ENCODE results near the gene KIAA0753. TPM values are rescaled to one million over a fixed set of nuclear protein-coding genes. Genes with fewer than 3 reads are reported as not detected.

KIAA0753 gene
- polyA plus RNA-seq, 1 of the 3 experiments (the other 2 are of a cell fraction), result 7.2 TPM

DNA sequence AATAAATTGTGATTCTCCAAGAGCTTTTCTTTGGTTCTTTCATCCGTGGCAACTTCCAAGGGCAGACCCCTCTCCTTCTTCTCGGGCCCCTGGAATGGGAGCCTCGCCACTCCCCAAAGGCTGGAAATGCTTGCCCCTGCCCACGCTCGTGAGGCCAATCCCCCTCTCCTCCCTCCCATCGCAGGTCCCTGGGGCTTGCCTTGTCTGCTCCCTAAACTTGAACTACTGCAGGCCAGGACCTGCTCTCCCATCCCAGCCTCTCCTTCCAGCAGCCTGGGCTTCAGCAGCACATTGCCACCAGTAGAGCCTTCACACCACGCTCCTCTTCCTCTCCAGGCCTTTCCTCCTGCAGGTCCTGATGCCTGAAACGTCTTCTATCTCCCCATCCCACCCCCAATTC is 95.2 kb downstream of the KIAA0753 start:
- H3K4me2 ChIP-seq, result no peak overlapping the region
- H3K36me3 ChIP-seq (replicated peaks in 1 of 2; ENCODE audit: control insufficient read depth in 1 of 2, insufficient read depth in 2 of 2, low read length in 1 of 2), result no peaks in the 10 kb centered on the region
- no peaks in the 10 kb centered on the region for H3K27me3 ChIP-seq (ENCODE audit: insufficient read depth)
- H4K20me1 ChIP-seq (ENCODE audit: insufficient read depth), result no peaks in the 10 kb centered on the region
- DNase-seq, result no peak
- ChIA-PET POLR2A (no interaction called here), CTCF (no interaction called here)
- no peaks in the 10 kb centered on the region for H3K79me2 ChIP-seq (ENCODE audit: insufficient read depth)
- no peak overlapping the region for H3K27ac ChIP-seq (ENCODE audit: low read depth in 2 of 2, low read length in 1 of 2)
- 61% methylated on average over 8 of the region's 8 CpGs for WGBS (ENCODE audit: low lambda C conversion rate)
- H3K4me3 ChIP-seq (ENCODE audit: low read depth in 2 of 2, low read length in 1 of 2), result no peak overlapping the region
- H2AFZ ChIP-seq (ENCODE audit: low read depth), result no peak overlapping the region
- no peak for TF ChIP-seq POLR2AphosphoS5 (IDR thresholded peaks at IDR 0.05; ENCODE audit: low read depth, low read length)
- TF ChIP-seq FOXJ3 (CRISPR knock-in tag; IDR thresholded peaks at IDR 0.05), result no peak
- TF ChIP-seq, protein P1, sequence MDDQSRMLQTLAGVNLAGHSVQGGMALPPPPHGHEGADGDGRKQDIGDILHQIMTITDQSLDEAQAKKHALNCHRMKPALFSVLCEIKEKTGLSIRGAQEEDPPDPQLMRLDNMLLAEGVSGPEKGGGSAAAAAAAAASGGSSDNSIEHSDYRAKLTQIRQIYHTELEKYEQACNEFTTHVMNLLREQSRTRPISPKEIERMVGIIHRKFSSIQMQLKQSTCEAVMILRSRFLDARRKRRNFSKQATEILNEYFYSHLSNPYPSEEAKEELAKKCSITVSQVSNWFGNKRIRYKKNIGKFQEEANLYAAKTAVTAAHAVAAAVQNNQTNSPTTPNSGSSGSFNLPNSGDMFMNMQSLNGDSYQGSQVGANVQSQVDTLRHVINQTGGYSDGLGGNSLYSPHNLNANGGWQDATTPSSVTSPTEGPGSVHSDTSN (IDR thresholded peaks at IDR 0.05), result no peak
- no peak for TF ChIP-seq RFX5 (IDR thresholded peaks at IDR 0.05; ENCODE audit: low read length)
- no peak for TF ChIP-seq GABPA (IDR thresholded peaks at IDR 0.05; ENCODE audit: low read depth)
- no peak for TF ChIP-seq SIN3A (IDR thresholded peaks at IDR 0.05; ENCODE audit: borderline replicate concordance, low read depth, low read length)
- TF ChIP-seq MXI1 (IDR thresholded peaks at IDR 0.05; ENCODE audit: low read depth, low read length), result no peak
- no peak for TF ChIP-seq FOSL2 (IDR thresholded peaks at IDR 0.05; ENCODE audit: borderline replicate concordance, low read depth)
- no peak for TF ChIP-seq TAF1 (IDR thresholded peaks at IDR 0.05; ENCODE audit: borderline replicate concordance, low read depth, low read length)
- TF ChIP-seq, protein P2, sequence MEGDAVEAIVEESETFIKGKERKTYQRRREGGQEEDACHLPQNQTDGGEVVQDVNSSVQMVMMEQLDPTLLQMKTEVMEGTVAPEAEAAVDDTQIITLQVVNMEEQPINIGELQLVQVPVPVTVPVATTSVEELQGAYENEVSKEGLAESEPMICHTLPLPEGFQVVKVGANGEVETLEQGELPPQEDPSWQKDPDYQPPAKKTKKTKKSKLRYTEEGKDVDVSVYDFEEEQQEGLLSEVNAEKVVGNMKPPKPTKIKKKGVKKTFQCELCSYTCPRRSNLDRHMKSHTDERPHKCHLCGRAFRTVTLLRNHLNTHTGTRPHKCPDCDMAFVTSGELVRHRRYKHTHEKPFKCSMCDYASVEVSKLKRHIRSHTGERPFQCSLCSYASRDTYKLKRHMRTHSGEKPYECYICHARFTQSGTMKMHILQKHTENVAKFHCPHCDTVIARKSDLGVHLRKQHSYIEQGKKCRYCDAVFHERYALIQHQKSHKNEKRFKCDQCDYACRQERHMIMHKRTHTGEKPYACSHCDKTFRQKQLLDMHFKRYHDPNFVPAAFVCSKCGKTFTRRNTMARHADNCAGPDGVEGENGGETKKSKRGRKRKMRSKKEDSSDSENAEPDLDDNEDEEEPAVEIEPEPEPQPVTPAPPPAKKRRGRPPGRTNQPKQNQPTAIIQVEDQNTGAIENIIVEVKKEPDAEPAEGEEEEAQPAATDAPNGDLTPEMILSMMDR (IDR thresholded peaks at IDR 0.05), result no peak
- no peak for TF ChIP-seq RXRA (IDR thresholded peaks at IDR 0.05; ENCODE audit: borderline replicate concordance, low read depth)
- no peak for TF ChIP-seq NRF1 (IDR thresholded peaks at IDR 0.05; ENCODE audit: low read depth, low read length)
- TF ChIP-seq SMC3 (IDR thresholded peaks at IDR 0.05; ENCODE audit: low read depth, low read length), result no peak
- TF ChIP-seq NFIC (IDR thresholded peaks at IDR 0.05; ENCODE audit: borderline replicate concordance), result no peak
- TF ChIP-seq GATA2 (CRISPR knock-in tag; IDR thresholded peaks at IDR 0.05), result no peak
- no peak for TF ChIP-seq FOXM1 (IDR thresholded peaks at IDR 0.05; ENCODE audit: low read depth)
- TF ChIP-seq, protein P3, sequence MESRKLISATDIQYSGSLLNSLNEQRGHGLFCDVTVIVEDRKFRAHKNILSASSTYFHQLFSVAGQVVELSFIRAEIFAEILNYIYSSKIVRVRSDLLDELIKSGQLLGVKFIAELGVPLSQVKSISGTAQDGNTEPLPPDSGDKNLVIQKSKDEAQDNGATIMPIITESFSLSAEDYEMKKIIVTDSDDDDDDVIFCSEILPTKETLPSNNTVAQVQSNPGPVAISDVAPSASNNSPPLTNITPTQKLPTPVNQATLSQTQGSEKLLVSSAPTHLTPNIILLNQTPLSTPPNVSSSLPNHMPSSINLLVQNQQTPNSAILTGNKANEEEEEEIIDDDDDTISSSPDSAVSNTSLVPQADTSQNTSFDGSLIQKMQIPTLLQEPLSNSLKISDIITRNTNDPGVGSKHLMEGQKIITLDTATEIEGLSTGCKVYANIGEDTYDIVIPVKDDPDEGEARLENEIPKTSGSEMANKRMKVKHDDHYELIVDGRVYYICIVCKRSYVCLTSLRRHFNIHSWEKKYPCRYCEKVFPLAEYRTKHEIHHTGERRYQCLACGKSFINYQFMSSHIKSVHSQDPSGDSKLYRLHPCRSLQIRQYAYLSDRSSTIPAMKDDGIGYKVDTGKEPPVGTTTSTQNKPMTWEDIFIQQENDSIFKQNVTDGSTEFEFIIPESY (IDR thresholded peaks at IDR 0.05; ENCODE audit: borderline replicate concordance, low read depth), result no peak
- H3F3A ChIP-seq (replicated peaks; ENCODE audit: insufficient read depth), result no peaks in the 10 kb centered on the region
- H3K9ac ChIP-seq, result no peak overlapping the region
- no peaks in the 10 kb centered on the region for H3K4me1 ChIP-seq (ENCODE audit: control insufficient read depth in 1 of 2, insufficient read depth in 2 of 2, low read depth in 1 of 2, low read length in 1 of 2)
- H3K9me2 ChIP-seq, result no peaks in the 10 kb centered on the region
- H3K9me3 ChIP-seq, result no peaks in the 10 kb centered on the region

All from SK-N-SH (cell line).